ENCODE measurements around the gene TBX6.

DNA sequence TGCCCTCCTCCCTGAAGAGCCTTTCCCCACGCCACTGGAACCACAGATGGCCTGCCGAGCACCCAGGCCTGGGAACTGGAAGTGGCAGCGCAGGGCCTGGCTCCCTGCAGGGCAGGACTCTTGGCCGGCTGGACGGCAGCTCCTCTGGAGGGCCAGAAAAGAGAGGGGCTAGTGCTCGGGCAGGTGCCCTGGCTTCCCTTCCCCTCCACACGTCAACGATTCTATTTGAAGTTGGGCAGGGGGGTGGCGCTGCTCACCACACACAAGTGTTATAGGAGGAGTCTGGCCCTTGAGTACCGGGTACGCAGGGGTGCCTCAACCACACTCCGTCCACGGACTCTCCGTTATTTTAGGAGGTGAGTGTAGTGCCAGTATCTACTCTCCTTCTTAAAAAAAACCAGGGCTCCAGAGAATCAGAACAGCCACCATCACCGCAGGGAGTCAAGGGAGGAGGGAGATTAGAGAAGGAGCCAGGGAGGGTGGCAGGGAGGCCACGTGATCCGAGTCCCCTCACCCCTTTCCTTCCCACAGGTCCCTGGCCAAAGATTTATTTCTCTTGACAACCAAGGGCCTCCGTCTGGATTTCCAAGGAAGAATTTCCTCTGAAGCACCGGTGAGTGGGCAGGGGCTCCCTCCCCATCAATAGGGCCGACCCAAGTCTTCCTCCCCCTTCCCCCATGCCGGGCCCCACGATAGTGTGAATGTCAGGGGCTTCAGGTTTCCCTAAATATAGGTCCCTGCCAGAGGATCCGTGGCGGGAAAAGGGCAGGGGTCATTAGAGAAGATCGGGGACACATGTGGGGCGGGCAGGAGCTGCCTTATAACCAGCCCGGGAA lies 27.6 kb downstream of the TBX6 start:
- no peak for TF ChIP-seq GABPA (IDR thresholded peaks at IDR 0.05; ENCODE audit: low read depth)
- peak; percentile 67 for TF ChIP-seq POLR2AphosphoS5 (IDR thresholded peaks at IDR 0.05; ENCODE audit: low read depth)
- TF ChIP-seq, protein P1, sequence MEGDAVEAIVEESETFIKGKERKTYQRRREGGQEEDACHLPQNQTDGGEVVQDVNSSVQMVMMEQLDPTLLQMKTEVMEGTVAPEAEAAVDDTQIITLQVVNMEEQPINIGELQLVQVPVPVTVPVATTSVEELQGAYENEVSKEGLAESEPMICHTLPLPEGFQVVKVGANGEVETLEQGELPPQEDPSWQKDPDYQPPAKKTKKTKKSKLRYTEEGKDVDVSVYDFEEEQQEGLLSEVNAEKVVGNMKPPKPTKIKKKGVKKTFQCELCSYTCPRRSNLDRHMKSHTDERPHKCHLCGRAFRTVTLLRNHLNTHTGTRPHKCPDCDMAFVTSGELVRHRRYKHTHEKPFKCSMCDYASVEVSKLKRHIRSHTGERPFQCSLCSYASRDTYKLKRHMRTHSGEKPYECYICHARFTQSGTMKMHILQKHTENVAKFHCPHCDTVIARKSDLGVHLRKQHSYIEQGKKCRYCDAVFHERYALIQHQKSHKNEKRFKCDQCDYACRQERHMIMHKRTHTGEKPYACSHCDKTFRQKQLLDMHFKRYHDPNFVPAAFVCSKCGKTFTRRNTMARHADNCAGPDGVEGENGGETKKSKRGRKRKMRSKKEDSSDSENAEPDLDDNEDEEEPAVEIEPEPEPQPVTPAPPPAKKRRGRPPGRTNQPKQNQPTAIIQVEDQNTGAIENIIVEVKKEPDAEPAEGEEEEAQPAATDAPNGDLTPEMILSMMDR (IDR thresholded peaks at IDR 0.05; ENCODE audit: insufficient read depth, low read length) = peak; percentile 3

Data from HL-60 (cell line).